ENCODE data around the gene AP4E1.

- TF ChIP-seq POLR2AphosphoS5 (IDR thresholded peaks at IDR 0.05) (no peak), MXI1 (conservative IDR thresholded peaks at IDR 0.05; ENCODE audit: poor library complexity, severe bottlenecking) (no peak), EP300 (conservative IDR thresholded peaks at IDR 0.05; ENCODE audit: poor library complexity, severe bottlenecking) (no peak), EZH2 (IDR thresholded peaks at IDR 0.05; ENCODE audit: borderline replicate concordance, insufficient read depth, low read length, poor library complexity, severe bottlenecking) (no peak), REST (IDR thresholded peaks at IDR 0.05; ENCODE audit: borderline replicate concordance) (no peak)
- TF ChIP-seq, protein P1, sequence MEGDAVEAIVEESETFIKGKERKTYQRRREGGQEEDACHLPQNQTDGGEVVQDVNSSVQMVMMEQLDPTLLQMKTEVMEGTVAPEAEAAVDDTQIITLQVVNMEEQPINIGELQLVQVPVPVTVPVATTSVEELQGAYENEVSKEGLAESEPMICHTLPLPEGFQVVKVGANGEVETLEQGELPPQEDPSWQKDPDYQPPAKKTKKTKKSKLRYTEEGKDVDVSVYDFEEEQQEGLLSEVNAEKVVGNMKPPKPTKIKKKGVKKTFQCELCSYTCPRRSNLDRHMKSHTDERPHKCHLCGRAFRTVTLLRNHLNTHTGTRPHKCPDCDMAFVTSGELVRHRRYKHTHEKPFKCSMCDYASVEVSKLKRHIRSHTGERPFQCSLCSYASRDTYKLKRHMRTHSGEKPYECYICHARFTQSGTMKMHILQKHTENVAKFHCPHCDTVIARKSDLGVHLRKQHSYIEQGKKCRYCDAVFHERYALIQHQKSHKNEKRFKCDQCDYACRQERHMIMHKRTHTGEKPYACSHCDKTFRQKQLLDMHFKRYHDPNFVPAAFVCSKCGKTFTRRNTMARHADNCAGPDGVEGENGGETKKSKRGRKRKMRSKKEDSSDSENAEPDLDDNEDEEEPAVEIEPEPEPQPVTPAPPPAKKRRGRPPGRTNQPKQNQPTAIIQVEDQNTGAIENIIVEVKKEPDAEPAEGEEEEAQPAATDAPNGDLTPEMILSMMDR (IDR thresholded peaks at IDR 0.05; ENCODE audit: poor library complexity, severe bottlenecking), result no peak
Observed at GRCh38 chr15:51038974-51039319, 130.5 kb downstream of the AP4E1 start.
